Measurements from ENCODE around the gene CAPN7.

The CAPN7 gene

DNA sequence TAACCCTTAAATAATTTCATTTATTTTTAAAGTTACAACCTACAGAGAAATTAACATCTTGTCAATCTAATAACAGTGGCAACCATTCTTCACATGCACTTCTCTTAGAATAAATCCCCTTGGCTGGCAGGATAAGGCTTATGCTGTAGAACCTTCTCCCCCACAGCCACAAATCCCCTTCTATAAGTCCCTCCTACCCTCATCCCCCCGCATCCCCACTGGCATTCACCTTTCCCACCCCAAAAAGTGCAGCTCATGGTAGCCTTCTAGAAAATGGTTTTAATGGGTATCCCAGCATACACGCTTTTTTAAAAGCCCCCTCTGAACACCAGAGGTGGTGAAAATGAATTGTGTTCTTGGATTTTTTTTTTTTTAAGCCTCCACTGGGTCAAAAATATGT, 49.2 kb downstream of the CAPN7 start:
- DNase-seq = no peak

GRCh38 chr3:15256861-15257341, 50.9 kb downstream of the CAPN7 start:
- no peak for DNase-seq

GRCh38 chr3:15258720-15259119, 52.7 kb downstream of the CAPN7 start:
- no peak for DNase-seq

- DNase-seq = no peak
These were observed 54.5 kb downstream of the CAPN7 start for GRCh38 chr3:15260531-15260930.

GRCh38 chr3:15261274-15261673, 55.2 kb downstream of the CAPN7 start:
- no peak for DNase-seq

- DNase-seq = no peak
These were observed 56.0 kb downstream of the CAPN7 start for GRCh38 chr3:15262021-15262420.

DNA sequence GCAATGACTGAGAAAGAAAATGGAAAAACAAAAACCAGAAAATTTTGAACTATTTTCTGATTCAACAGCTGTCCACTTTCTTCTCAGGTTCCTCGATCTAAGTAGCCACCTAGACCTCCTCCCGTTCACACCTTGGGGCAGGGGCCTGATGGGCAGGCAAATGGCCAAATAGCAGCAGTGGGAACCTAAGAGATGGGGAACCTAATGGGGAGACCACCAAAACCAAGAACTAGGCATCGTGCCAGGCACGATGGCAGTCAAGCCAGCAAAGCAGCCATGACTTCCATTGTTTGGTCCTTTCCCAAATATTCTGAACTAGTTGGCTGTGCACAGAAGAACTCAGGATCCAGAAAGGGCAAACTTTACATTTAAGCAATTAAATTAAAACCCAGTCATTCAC, 57.1 kb downstream of the CAPN7 start:
- DNase-seq = no peak

- DNase-seq = no peak
These were observed 57.9 kb downstream of the CAPN7 start for GRCh38 chr3:15263926-15264325.

GRCh38 chr3:15264486-15264885, 58.4 kb downstream of the CAPN7 start:
- no peak for DNase-seq

DNA sequence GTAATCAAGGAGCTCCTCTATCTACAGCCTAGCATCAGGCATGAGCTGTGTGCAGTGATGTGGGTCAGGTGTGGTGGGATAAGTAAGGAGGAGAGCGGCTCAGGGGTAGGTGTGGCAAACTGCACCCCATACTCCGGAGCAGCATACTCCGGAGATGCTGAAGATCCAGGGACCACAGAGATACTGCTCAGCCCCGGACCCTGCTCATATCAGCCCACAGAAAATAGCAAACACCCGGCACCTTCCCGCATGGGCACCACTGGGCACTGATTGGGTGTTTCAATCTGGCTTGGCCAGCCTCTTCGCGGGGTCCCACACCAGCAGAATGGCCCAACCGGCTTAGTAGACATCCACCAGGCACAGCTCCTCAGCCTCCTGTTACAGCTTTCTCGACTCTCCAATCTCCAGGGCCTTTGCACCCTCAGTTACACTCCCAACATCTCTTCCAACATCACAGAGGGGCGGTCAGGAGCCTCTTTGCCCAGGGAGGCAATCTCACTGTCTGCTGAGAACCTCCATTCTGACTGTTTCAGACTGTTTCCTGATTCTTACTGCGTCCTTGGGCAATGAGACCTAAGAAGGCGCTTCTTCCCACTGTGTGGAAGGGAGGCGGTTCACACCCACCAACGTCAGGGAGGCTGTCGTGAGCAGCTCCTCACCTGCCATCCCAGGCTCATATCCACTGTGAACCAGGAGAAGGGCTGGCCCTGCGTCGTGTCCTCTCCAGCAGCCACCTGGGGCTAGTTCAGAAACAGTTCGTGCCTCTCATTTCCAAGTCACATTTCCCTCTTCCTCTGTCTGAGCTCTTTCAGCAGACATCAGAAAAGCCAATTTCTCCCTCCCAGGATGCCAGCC, 59.8 kb downstream of the CAPN7 start:
- DNase-seq = no peak

- DNase-seq = no peak
These were observed 60.7 kb downstream of the CAPN7 start for GRCh38 chr3:15266510-15267376.

GRCh38 chr3:15267502-15267901, 61.5 kb downstream of the CAPN7 start:
- DNase-seq = no peak

DNA sequence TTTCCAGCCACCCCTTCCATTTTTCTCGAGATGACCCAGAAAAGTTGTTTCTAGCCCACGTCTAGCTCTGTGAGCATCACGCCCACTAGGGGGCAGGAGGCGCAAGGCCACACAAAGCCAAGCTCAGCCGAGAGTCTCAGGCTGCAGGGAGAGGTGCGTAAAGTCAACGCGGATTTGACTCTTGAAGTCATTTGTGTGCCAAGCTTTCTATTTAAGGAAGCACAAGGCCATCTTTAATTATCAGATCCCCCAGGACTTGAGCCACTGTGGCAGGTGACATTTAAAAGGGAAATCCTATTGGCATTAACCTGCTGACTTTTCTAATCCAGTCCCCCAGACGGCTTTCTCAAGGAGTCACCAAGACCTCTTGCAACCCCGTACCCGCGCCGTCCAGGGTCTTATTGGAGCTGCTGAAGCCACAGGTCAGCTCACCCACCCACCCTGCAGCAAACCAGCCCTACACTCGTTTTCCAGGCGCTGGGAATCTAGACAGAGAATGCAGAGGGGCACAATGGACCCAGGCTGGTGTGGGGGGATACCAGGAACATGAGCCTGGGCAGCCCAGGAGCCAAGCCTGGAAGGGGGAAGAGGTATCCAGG, 62.1 kb downstream of the CAPN7 start:
- peak; percentile 68 for DNase-seq

DNA sequence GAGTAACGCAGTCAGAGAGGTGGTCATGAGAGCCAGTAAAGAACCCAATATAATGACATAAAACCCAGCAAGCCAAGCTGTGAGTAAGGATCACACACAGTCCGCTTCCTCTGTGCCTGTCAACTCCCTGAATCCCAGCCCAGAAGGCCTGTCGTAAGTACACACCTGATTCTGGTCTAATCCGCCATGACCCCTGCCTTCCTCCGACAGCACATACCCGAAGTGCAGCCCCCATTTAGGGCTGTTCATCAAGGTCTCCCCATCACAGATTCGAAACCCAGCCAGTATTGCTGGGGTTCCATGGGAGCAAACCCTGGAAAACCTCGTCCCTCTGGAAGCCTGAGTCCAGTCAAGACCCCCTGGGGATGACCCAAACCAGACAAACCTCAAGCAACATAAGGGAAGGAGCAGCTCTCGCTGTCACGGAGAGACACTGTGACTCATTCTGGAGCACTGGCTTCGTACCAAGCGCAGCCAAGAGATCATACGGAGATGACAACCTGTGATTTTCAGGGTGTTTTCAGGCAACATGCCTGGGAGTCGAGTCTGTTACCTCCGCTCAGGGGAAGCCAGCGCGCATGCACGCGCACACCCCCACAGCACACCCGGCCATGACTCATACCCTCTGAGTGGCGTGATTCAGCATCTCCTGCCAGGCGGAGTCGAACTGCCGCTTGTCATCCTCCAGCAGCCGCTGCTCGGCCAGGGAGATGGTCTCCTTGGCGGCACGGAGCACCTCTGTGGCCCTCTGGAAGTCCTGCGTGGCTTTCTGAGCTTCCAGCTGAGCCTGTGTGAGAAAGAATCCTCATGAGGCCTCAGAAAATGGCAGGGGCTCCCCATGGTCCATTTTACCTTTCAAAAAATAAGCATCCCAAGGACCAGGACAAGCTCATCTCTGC, 63.3 kb downstream of the CAPN7 start:
- DNase-seq = no peak

DNA sequence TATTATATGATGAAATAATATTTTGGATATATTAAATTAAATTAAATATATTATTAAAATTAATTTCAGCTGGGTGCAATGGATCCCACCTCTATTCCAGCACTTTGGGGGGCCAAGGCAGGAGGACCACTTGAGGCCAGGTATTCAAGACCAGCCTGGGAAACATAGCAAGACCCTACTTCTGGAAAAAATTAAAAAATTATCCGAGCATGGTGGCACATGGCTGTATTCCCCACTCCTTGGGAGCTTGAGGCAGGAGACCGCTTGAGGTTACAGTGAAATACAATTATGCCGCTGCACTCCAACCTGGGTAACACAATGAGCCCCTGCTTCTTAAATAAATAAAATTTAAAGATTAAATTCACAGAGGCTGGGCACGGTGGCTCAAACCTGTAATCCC, 65.0 kb downstream of the CAPN7 start:
- no peak for DNase-seq

GRCh38 chr3:15271785-15272381, 65.8 kb downstream of the CAPN7 start:
- no peak for DNase-seq

GRCh38 chr3:15272426-15273196, 66.6 kb downstream of the CAPN7 start:
- no peak for DNase-seq

GRCh38 chr3:15273227-15273626, 67.2 kb downstream of the CAPN7 start:
- DNase-seq = no peak

- DNase-seq = no peak
These were observed 70.1 kb downstream of the CAPN7 start for GRCh38 chr3:15276028-15276724.

DNA sequence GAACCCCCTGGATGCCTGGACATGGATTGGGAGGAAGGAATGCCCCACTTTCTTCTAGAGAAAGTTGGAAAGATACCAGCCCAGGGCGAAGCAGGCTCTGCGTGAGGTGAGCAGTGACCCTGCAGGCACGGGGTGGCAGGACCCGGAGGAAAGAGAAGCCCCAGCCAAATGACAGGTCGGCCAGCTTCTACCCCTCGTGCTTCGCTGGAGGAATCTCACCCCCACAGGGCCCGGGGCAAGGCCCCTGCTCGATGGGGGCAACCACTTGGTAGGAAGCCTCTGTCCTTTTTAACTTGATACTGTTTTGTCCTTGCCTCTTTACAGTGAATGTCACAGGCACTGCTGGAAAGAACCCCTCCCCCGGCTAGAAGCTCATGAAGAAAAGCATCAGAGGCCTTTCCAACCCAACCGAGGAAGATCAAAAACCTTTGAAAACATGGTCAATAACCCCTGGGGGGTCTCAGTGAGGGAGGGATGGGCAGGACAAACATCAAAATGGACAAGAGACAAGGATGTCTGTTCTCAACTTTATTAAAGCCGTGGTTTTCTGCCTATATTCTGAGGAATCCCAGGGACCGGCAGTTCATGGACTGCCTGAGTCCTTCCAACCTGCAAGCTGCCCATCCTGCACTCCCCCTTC, 71.9 kb downstream of the CAPN7 start:
- no peak for DNase-seq

All from amniotic stem cell (primary cell).